GOT3 (cell line): ENCODE results near the gene VCPKMT.

ENCODE experiments used
- DNase-seq: peaks from one replicate; lab custom pipeline; 2025; ENCODE audit warnings: mixed read lengths; lab: John Stamatoyannopoulos, UW

The VCPKMT gene

GRCh38 chr14:50065583-50065982 is 50.8 kb downstream of the VCPKMT start:
- DNase-seq: no peak

GRCh38 chr14:50064993-50065392 is 51.4 kb downstream of the VCPKMT start:
- no peak for DNase-seq

GRCh38 chr14:50063876-50064420 is 52.4 kb downstream of the VCPKMT start:
- DNase-seq: no peak

- no peak for DNase-seq
Measured at GRCh38 chr14:50062438-50063085, 53.8 kb downstream of the VCPKMT start.

- no peak for DNase-seq
Measured at GRCh38 chr14:50061664-50062437, 54.5 kb downstream of the VCPKMT start.

GRCh38 chr14:50060871-50061663 is 55.3 kb downstream of the VCPKMT start:
- peak; percentile 8 for DNase-seq

- no peak for DNase-seq
Measured at GRCh38 chr14:50059763-50060616, 56.4 kb downstream of the VCPKMT start.
